H9 (cell line): ENCODE measurements around the gene ARF1. TPM values are rescaled to one million over a fixed set of nuclear protein-coding genes. Genes with fewer than 3 reads are reported as not detected.

ENCODE experiments used
- DNase-seq: peaks from one replicate; pipeline ENCODE4 v3.0.0-alpha.2; 2017
- H2AFZ ChIP-seq: one replicate; pipeline ENCODE4 v1.6.1; 2013; ENCODE audit warnings: mild to moderate bottlenecking, low read length, control low read depth, moderate library complexity
- H2AK5ac ChIP-seq: 2 replicates; pipeline ENCODE4 v1.6.1; 2013; ENCODE audit warnings: low read length, control low read depth, mixed read lengths; ENCODE audit not compliant: insufficient read length
- H2BK120ac ChIP-seq: one replicate; pipeline ENCODE4 v1.6.1; 2013; ENCODE audit warnings: low read depth, mild to moderate bottlenecking, low read length, control low read depth, inconsistent platforms; ENCODE audit not compliant: poor library complexity, severe bottlenecking
- H2BK12ac ChIP-seq: 2 replicates; pipeline ENCODE4 v1.6.1; 2013; ENCODE audit warnings: low read length, control low read depth, mixed read lengths, low read depth; ENCODE audit not compliant: insufficient read length
- H2BK15ac ChIP-seq: 2 replicates; pipeline ENCODE4 v1.6.1; 2013; ENCODE audit warnings: low read depth, low read length, control low read depth
- H2BK20ac ChIP-seq: one replicate; pipeline ENCODE4 v1.6.1; 2013; ENCODE audit warnings: low read depth, mild to moderate bottlenecking, low read length, control low read depth, inconsistent platforms; ENCODE audit not compliant: poor library complexity, severe bottlenecking
- H2BK5ac ChIP-seq: 2 replicates; pipeline ENCODE4 v1.6.1; 2013; ENCODE audit warnings: low read length, control low read depth, mixed read lengths; ENCODE audit not compliant: insufficient read length
- H3K14ac ChIP-seq: 2 replicates; pipeline ENCODE4 v1.6.1; 2013; ENCODE audit warnings: low read length, control low read depth; ENCODE audit not compliant: insufficient read depth
- H3K18ac ChIP-seq: 2 replicates; pipeline ENCODE4 v1.6.1; 2013; ENCODE audit warnings: low read depth, mild to moderate bottlenecking, mixed read lengths, low read length, control low read depth; ENCODE audit not compliant: insufficient read length
- H3K23ac ChIP-seq: 2 replicates; pipeline ENCODE4 v1.6.1; 2013; ENCODE audit warnings: low read length, control low read depth, mixed read lengths, low read depth; ENCODE audit not compliant: insufficient read length
- H3K23me2 ChIP-seq: 2 replicates; pipeline ENCODE4 v1.6.1; 2013; ENCODE audit warnings: low read depth, mild to moderate bottlenecking, mixed read lengths, low read length, control low read depth; ENCODE audit not compliant: insufficient read length, poor library complexity, severe bottlenecking
- H3K27ac ChIP-seq: 2 replicates; pipeline ENCODE4 v1.5.1; 2013; ENCODE audit warnings: low read length, control low read depth, mixed read lengths, low read depth; ENCODE audit not compliant: insufficient read length
- H3K27me3 ChIP-seq: 2 replicates; pipeline ENCODE4 v1.6.1; 2013; ENCODE audit warnings: low read length, control low read depth, inconsistent platforms; ENCODE audit not compliant: insufficient read depth
- H3K4ac ChIP-seq: 2 replicates; pipeline ENCODE4 v1.6.1; 2013; ENCODE audit warnings: low read depth, mild to moderate bottlenecking, control low read depth, inconsistent platforms, low read length, moderate library complexity
- H3K4me1 ChIP-seq: 2 replicates; pipeline ENCODE4 v1.6.1; 2013; ENCODE audit warnings: low read length, control low read depth, inconsistent platforms; ENCODE audit not compliant: insufficient read depth
- H3K4me2 ChIP-seq: 2 replicates; pipeline ENCODE4 v1.6.1; 2013; ENCODE audit warnings: low read length, control low read depth, mixed read lengths; ENCODE audit not compliant: insufficient read length, insufficient read depth
- H3K56ac ChIP-seq: 2 replicates; pipeline ENCODE4 v1.6.1; 2013; ENCODE audit warnings: low read depth, mild to moderate bottlenecking, mixed read lengths, low read length, control low read depth; ENCODE audit not compliant: insufficient read length
- H3K79me1 ChIP-seq: 2 replicates; pipeline ENCODE4 v1.6.1; 2013; ENCODE audit warnings: low read depth, mild to moderate bottlenecking, moderate library complexity, low read length, control low read depth, inconsistent platforms; ENCODE audit not compliant: insufficient read depth, poor library complexity, severe bottlenecking
- H3K79me2 ChIP-seq: 2 replicates; pipeline ENCODE4 v1.6.1; 2013; ENCODE audit warnings: low read length, control low read depth, inconsistent platforms; ENCODE audit not compliant: insufficient read depth
- H3K9ac ChIP-seq: 2 replicates; pipeline ENCODE4 v1.6.1; 2013; ENCODE audit warnings: low read length, control low read depth, mixed read lengths; ENCODE audit not compliant: insufficient read length; ENCODE audit errors: extremely low read depth
- H3K9me3 ChIP-seq: one replicate; pipeline ENCODE4 v1.6.1; 2013; ENCODE audit warnings: low read depth, low read length, inconsistent platforms; ENCODE audit not compliant: control insufficient read depth
- H3T11ph ChIP-seq: one replicate; pipeline ENCODE4 v1.6.1; 2013; ENCODE audit warnings: mild to moderate bottlenecking, low read length, control low read depth, inconsistent platforms
- H4K20me1 ChIP-seq: one replicate; pipeline ENCODE4 v1.6.1; 2013; ENCODE audit not compliant: control insufficient read depth, insufficient read length, insufficient read depth
- H4K5ac ChIP-seq: 2 replicates; pipeline ENCODE4 v1.6.1; 2013; ENCODE audit warnings: low read depth, mild to moderate bottlenecking, mixed read lengths, low read length, control low read depth; ENCODE audit not compliant: insufficient read length
- H4K8ac ChIP-seq: replicated peaks from 2 replicates; pipeline ENCODE4 v1.6.1; 2013; ENCODE audit warnings: low read length, control low read depth, mixed read lengths, low read depth; ENCODE audit not compliant: insufficient read length
- H4K91ac ChIP-seq: 2 replicates; pipeline ENCODE4 v1.6.1; 2013; ENCODE audit warnings: low read depth, mild to moderate bottlenecking, moderate library complexity, mixed read lengths, low read length, control low read depth; ENCODE audit not compliant: insufficient read length
- H3K27ac Mint-ChIP-seq, 3 experiments: 2 replicates in 2 of 3; 3 replicates in 1 of 3; pipeline ENCODE4 v1.8.0; 2020 to 2021; ENCODE audit warnings: mixed read lengths in 3 of 3, mild to moderate bottlenecking in 1 of 3, moderate library complexity in 1 of 3
- H3K27me3 Mint-ChIP-seq: 2 replicates; pipeline ENCODE4 v1.8.0; 2021; ENCODE audit warnings: low read depth, mild to moderate bottlenecking, moderate library complexity, mixed read lengths
- H3K36me3 Mint-ChIP-seq, 3 experiments: 2 replicates in 2 of 3; 3 replicates in 1 of 3; pipeline ENCODE4 v1.8.0; 2020 to 2021; ENCODE audit warnings: low read depth in 3 of 3, mixed read lengths in 3 of 3; ENCODE audit not compliant: insufficient read depth in 1 of 3
- H3K4me1 Mint-ChIP-seq, 2 experiments: 2 replicates each; pipeline ENCODE4 v1.8.0; 2020; ENCODE audit warnings: mixed read lengths in 2 of 2
- H3K4me3 Mint-ChIP-seq, 2 experiments: 2 replicates in 1 of 2; 3 replicates in 1 of 2; pipeline ENCODE4 v1.8.0; 2020 to 2021; ENCODE audit warnings: mild to moderate bottlenecking in 2 of 2, mixed read lengths in 2 of 2, moderate library complexity in 1 of 2
- H3K9me3 Mint-ChIP-seq, 2 experiments: 2 replicates in 1 of 2; 3 replicates in 1 of 2; pipeline ENCODE4 v1.8.0; 2020; ENCODE audit warnings: mild to moderate bottlenecking in 2 of 2, mixed read lengths in 2 of 2, moderate library complexity in 1 of 2
- CTCF ChIP-seq: fragments of 200-600 bp; sonication (generic); conservative IDR thresholded peaks from 3 replicates; pipeline ENCODE4 v1.8.0; 2021; ENCODE audit warnings: antibody characterized with exemption, mild to moderate bottlenecking
- WGBS: extraction: QIAGEN DNeasy Blood & Tissue Kit; methylation state at CpG from one replicate; pipeline ENCODE4 v1.1.7; 2013; ENCODE audit warnings: missing lambda C conversion rate, low lambda C conversion rate, mixed read lengths; ENCODE audit not compliant: insufficient read length; ENCODE audit errors: extremely low coverage; 5-methylcytosine and 5-hydroxymethylcytosine counted together
- total RNA-seq: library from RNA; stranded (reverse); gene quantifications from 2 replicates; pipeline ENCODE4 v1.2.1, GENCODE V29; 2021

ARF1 gene
- total RNA-seq, 1 experiment from 2014 or later = 258 TPM

GRCh38 chr1:228093050-228093906, 10.8 kb downstream of the ARF1 start:
- Histone ChIP-seq H3K27me3 (no peaks in the 10 kb centered on the region), H4K91ac (no peak overlapping the region), H3K4me1 (no peaks in the 10 kb centered on the region), H4K5ac (no peak overlapping the region), H3K4ac (no peak overlapping the region), H2BK12ac (no peak overlapping the region), H3K79me1 (peaks cover 14% of the 10 kb centered on the region), H3K18ac (no peak overlapping the region), H2AFZ (no peak overlapping the region), H2BK5ac (no peak overlapping the region), H3K23ac (no peak overlapping the region), H3K9ac (no peak overlapping the region), H3K9me3 (no peaks in the 10 kb centered on the region), H3K23me2 (no peaks in the 10 kb centered on the region), H3K4me2 (no peak overlapping the region), H2BK120ac (no peak overlapping the region), H3K27ac (no peak overlapping the region), H2BK15ac (no peak overlapping the region), H3K56ac (no peak overlapping the region), H4K20me1 (peaks cover 2% of the 10 kb centered on the region), H3K79me2 (peaks cover 74% of the 10 kb centered on the region), H4K8ac (no peak overlapping the region), H3K14ac (no peak overlapping the region), H3T11ph (no peak overlapping the region), H2AK5ac (no peak overlapping the region), H2BK20ac (no peak overlapping the region)
- DNase-seq = peak; percentile 12
- TF ChIP-seq CTCF = no peak
- Mint-ChIP-seq H3K27me3 (no peaks in the 10 kb centered on the region), H3K9me3 (peaks cover 8 to 11% of the 10 kb centered on the region in 2 experiments), H3K4me3 (no peak overlapping the region), H3K36me3 (peaks cover 44 to 52% (median 45%) of the 10 kb centered on the region in 3 experiments), H3K4me1 (peaks cover 12 to 23% of the 10 kb centered on the region in 2 experiments; a peak in 3 of 4 replicates), H3K27ac (no peak overlapping the region)
- no CpG with 5 or more reads among the region's 20 CpGs for WGBS
